ENCODE results near the gene REEP1. TPM values are rescaled to one million over a fixed set of nuclear protein-coding genes. Genes with fewer than 3 reads are reported as not detected.

The REEP1 gene
- total and polyA plus RNA-seq, 9 of the 15 experiments (the other 6 are each of a cell fraction or from before 2014, with no cell fraction given): 0.11 to 0.67 (median 0.13) TPM

DNA sequence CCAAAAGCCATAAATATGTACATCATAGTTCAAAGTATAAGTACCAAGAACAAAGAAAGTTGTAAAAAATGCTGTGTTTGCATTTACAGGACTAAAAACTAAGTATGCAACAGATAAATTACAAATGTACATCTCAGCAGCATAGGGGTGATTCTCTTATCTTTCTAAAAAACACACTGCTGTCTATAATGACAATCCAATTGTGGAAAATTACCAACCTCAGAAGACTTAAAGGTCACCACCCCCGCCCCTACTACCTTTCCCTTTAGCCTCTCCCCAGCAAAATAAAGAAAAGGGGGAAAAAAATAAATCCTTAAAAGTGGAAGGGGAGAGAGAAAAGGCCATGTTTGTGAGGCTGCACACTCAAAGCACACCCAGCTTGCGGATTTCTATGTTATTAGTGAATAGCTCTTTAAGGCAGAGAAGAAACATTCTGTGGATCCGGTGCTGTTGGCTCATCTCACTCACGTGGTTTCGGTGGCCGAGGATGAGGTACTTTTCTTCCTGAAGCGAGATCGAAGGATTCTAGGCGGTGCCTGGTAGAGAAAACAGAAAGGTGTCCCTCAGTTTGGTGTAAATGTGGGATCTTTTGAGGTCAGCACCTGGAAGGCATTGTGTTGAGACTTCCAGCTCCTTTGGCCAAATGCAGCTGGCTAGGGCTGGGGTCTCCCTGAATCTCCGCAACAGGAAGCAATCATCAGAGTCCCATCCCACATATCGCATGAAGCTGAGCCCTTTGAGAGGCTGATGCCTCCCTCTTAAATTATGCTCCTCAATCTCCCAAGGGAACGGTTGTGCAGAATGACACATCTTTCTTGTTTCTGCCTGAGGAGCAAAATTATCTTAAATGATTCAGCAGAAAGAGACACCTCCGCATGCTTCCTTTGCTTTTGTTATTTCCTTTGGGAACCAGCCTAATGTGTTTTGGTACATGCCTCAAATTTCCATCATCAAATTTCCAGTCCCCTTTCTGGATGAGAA lies 120.6 kb downstream of the REEP1 start (continued):
- TF ChIP-seq, protein P1, sequence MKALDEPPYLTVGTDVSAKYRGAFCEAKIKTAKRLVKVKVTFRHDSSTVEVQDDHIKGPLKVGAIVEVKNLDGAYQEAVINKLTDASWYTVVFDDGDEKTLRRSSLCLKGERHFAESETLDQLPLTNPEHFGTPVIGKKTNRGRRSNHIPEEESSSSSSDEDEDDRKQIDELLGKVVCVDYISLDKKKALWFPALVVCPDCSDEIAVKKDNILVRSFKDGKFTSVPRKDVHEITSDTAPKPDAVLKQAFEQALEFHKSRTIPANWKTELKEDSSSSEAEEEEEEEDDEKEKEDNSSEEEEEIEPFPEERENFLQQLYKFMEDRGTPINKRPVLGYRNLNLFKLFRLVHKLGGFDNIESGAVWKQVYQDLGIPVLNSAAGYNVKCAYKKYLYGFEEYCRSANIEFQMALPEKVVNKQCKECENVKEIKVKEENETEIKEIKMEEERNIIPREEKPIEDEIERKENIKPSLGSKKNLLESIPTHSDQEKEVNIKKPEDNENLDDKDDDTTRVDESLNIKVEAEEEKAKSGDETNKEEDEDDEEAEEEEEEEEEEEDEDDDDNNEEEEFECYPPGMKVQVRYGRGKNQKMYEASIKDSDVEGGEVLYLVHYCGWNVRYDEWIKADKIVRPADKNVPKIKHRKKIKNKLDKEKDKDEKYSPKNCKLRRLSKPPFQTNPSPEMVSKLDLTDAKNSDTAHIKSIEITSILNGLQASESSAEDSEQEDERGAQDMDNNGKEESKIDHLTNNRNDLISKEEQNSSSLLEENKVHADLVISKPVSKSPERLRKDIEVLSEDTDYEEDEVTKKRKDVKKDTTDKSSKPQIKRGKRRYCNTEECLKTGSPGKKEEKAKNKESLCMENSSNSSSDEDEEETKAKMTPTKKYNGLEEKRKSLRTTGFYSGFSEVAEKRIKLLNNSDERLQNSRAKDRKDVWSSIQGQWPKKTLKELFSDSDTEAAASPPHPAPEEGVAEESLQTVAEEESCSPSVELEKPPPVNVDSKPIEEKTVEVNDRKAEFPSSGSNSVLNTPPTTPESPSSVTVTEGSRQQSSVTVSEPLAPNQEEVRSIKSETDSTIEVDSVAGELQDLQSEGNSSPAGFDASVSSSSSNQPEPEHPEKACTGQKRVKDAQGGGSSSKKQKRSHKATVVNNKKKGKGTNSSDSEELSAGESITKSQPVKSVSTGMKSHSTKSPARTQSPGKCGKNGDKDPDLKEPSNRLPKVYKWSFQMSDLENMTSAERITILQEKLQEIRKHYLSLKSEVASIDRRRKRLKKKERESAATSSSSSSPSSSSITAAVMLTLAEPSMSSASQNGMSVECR (CRISPR knock-in tag; IDR thresholded peaks at IDR 0.05): no peak
- TF ChIP-seq ZNF408 (CRISPR knock-in tag; IDR thresholded peaks at IDR 0.05; ENCODE audit: low read depth): no peak
- TF ChIP-seq, protein P2, sequence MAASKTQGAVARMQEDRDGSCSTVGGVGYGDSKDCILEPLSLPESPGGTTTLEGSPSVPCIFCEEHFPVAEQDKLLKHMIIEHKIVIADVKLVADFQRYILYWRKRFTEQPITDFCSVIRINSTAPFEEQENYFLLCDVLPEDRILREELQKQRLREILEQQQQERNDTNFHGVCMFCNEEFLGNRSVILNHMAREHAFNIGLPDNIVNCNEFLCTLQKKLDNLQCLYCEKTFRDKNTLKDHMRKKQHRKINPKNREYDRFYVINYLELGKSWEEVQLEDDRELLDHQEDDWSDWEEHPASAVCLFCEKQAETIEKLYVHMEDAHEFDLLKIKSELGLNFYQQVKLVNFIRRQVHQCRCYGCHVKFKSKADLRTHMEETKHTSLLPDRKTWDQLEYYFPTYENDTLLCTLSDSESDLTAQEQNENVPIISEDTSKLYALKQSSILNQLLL (CRISPR knock-in tag; IDR thresholded peaks at IDR 0.05; ENCODE audit: borderline replicate concordance): no peak
- no peak for TF ChIP-seq BDP1 (IDR thresholded peaks at IDR 0.05; ENCODE audit: insufficient read depth, insufficient read length)
- TF ChIP-seq SMARCC2 (IDR thresholded peaks at IDR 0.05; ENCODE audit: low read depth): peak; percentile 38; the same call in 1 of the 2 replicates
- 0 out of 2 replicates have a peak, but pooled peaks have one; percentile 15 for TF ChIP-seq NR2C1 (IDR thresholded peaks at IDR 0.05)
- 0 out of 2 replicates have a peak, but pooled peaks have one; percentile 26 for TF ChIP-seq NR2C1 (tag; IDR thresholded peaks at IDR 0.05)
- no peak for TF ChIP-seq WHSC1 (IDR thresholded peaks at IDR 0.05; ENCODE audit: low read length)
- peak; percentile 28; the same call in 1 of the 2 replicates for TF ChIP-seq CXXC5 (CRISPR knock-in tag; IDR thresholded peaks at IDR 0.05)
- TF ChIP-seq, protein P3, sequence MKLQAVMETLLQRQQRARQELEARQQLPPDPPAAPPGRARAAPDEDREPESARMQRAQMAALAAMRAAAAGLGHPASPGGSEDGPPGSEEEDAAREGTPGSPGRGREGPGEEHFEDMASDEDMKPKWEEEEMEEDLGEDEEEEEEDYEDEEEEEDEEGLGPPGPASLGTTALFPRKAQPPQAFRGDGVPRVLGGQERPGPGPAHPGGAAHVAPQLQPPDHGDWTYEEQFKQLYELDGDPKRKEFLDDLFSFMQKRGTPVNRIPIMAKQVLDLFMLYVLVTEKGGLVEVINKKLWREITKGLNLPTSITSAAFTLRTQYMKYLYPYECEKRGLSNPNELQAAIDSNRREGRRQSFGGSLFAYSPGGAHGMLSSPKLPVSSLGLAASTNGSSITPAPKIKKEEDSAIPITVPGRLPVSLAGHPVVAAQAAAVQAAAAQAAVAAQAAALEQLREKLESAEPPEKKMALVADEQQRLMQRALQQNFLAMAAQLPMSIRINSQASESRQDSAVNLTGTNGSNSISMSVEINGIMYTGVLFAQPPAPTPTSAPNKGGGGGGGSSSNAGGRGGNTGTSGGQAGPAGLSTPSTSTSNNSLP (IDR thresholded peaks at IDR 0.05; ENCODE audit: borderline replicate concordance, low read depth, low read length): peak; percentile 56
- no peak for TF ChIP-seq KLF10 (CRISPR knock-in tag; IDR thresholded peaks at IDR 0.05)
- TF ChIP-seq RNF2 (IDR thresholded peaks at IDR 0.05): no peak
- TF ChIP-seq, protein P4, sequence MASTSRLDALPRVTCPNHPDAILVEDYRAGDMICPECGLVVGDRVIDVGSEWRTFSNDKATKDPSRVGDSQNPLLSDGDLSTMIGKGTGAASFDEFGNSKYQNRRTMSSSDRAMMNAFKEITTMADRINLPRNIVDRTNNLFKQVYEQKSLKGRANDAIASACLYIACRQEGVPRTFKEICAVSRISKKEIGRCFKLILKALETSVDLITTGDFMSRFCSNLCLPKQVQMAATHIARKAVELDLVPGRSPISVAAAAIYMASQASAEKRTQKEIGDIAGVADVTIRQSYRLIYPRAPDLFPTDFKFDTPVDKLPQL (IDR thresholded peaks at IDR 0.05; ENCODE audit: extremely low read depth, insufficient read length): no peak
- no peak; the same call in 1 of the 2 replicates for TF ChIP-seq NBN (IDR thresholded peaks at IDR 0.05; ENCODE audit: low read depth)
- TF ChIP-seq SPI1 (IDR thresholded peaks at IDR 0.05; ENCODE audit: borderline replicate concordance, low read depth, low read length): no peak
- no peak for TF ChIP-seq CBX5 (IDR thresholded peaks at IDR 0.05; ENCODE audit: borderline replicate concordance, low read depth)
- TF ChIP-seq MTA3 (IDR thresholded peaks at IDR 0.05; ENCODE audit: borderline replicate concordance): no peak
- TF ChIP-seq IRF2 (CRISPR knock-in tag; IDR thresholded peaks at IDR 0.05): no peak
- peak; percentile 98 for TF ChIP-seq NFE2 (IDR thresholded peaks at IDR 0.05; ENCODE audit: low read depth)
- TF ChIP-seq ELF4 (CRISPR knock-in tag; IDR thresholded peaks at IDR 0.05): no peak
- no peak for TF ChIP-seq MEF2D (tag; conservative IDR thresholded peaks at IDR 0.05; ENCODE audit: low read depth)
